ENCODE results near the gene ASIC1.

ASIC1 gene

GRCh38 chr12:50085615-50086072 is 28.2 kb downstream of the ASIC1 start:
- DNase-seq, result no peak

- DNase-seq, result no peak
Measured at GRCh38 chr12:50086148-50086547, 28.8 kb downstream of the ASIC1 start.

- DNase-seq, result no peak
Measured at GRCh38 chr12:50087151-50087550, 29.8 kb downstream of the ASIC1 start.

GRCh38 chr12:50087995-50088394 is 30.6 kb downstream of the ASIC1 start:
- DNase-seq, result no peak

- no peak for DNase-seq
Measured at GRCh38 chr12:50088577-50089335, 31.4 kb downstream of the ASIC1 start.

GRCh38 chr12:50089730-50090129 is 32.3 kb downstream of the ASIC1 start:
- no peak for DNase-seq

- no peak for DNase-seq
Measured at GRCh38 chr12:50090391-50090790, 33.0 kb downstream of the ASIC1 start.

GRCh38 chr12:50097952-50098351 is 40.6 kb downstream of the ASIC1 start:
- DNase-seq, result no peak

- DNase-seq, result no peak
Measured at GRCh38 chr12:50099302-50100008, 42.1 kb downstream of the ASIC1 start.

- DNase-seq, result no peak
Measured at GRCh38 chr12:50100561-50100960, 43.2 kb downstream of the ASIC1 start.

GRCh38 chr12:50101663-50102062 is 44.3 kb downstream of the ASIC1 start:
- no peak for DNase-seq

- no peak for DNase-seq
Measured at GRCh38 chr12:50102131-50102531, 44.7 kb downstream of the ASIC1 start.

GRCh38 chr12:50102646-50103309 is 45.4 kb downstream of the ASIC1 start:
- no peak for DNase-seq

- no peak for DNase-seq
Measured at GRCh38 chr12:50103351-50103750, 46.0 kb downstream of the ASIC1 start.

- no peak for DNase-seq
Measured at GRCh38 chr12:50103767-50104321, 46.4 kb downstream of the ASIC1 start, which contains the start of gene GPD1. GPD1 (plus strand) TSS chr12:50104008; CDS start chr12:50104051, 43 bp downstream.

- DNase-seq, result no peak
Measured at GRCh38 chr12:50104417-50105366, 47.3 kb downstream of the ASIC1 start.

GRCh38 chr12:50105913-50106450 is 48.6 kb downstream of the ASIC1 start:
- DNase-seq, result no peak

GRCh38 chr12:50106907-50107306 is 49.5 kb downstream of the ASIC1 start:
- DNase-seq, result no peak

- DNase-seq, result no peak
Measured at GRCh38 chr12:50107416-50108268, 50.2 kb downstream of the ASIC1 start.

- DNase-seq, result no peak
Measured at GRCh38 chr12:50109319-50109718, 51.9 kb downstream of the ASIC1 start.
